IMR-90 (cell line): ENCODE results near the gene RASGRP1. TPM values are rescaled to one million over a fixed set of nuclear protein-coding genes. Genes with fewer than 3 reads are reported as not detected.

Experiments
- ATAC-seq: fragments of 200-7000 bp; cut with Tn5 transposase; 2 replicates; pipeline ENCODE4 v1.9.1; 2020; ENCODE audit warnings: low read depth, mild to moderate bottlenecking, moderate library complexity
- BruUV-seq: library from RNA; stranded (reverse); fragments of 400-500 nt; replicated peaks from 2 replicates; lab custom pipeline; 2021; lab: Mats Ljungman, UMichigan
- CTCF ChIA-PET: fragments of 300-600 bp; formaldehyde crosslinking; extraction: SDS; loops from one replicate; lab custom pipeline; 2021; ENCODE audit warnings: antibody characterized with exemption; lab: Yijun Ruan, JAX
- POLR2A ChIA-PET: fragments of 300-600 bp; sonication (Branson Sonifier 250); formaldehyde crosslinking; loops from one replicate; lab custom pipeline; 2022; ENCODE audit warnings: antibody characterized with exemption; ENCODE audit not compliant: unreplicated experiment; lab: Charles Lee
- DNase-seq: peaks from one replicate; pipeline ENCODE4 v3.0.0; 2013
- H2AFZ ChIP-seq: replicated peaks from 2 replicates; pipeline ENCODE3; 2013; ENCODE audit warnings: low read length, mild to moderate bottlenecking; ENCODE audit not compliant: poor library complexity
- H2AK5ac ChIP-seq: 2 replicates; pipeline ENCODE4 v1.6.1; 2013; ENCODE audit warnings: low read depth, low read length, inconsistent platforms
- H2AK9ac ChIP-seq: replicated peaks from 2 replicates; pipeline ENCODE3; 2013; ENCODE audit warnings: mild to moderate bottlenecking, low read depth, low read length, moderate library complexity; ENCODE audit not compliant: poor library complexity
- H2BK120ac ChIP-seq: 2 replicates; pipeline ENCODE4 v1.6.1; 2013; ENCODE audit warnings: low read depth, low read length, inconsistent platforms
- H2BK15ac ChIP-seq: 3 replicates; pipeline ENCODE4 v1.6.1; 2013; ENCODE audit warnings: low read depth, low read length, inconsistent platforms
- H2BK20ac ChIP-seq: 2 replicates; pipeline ENCODE4 v1.6.1; 2013; ENCODE audit warnings: low read depth, mild to moderate bottlenecking, inconsistent platforms, low read length, moderate library complexity
- H2BK5ac ChIP-seq: 2 replicates; pipeline ENCODE4 v1.6.1; 2013; ENCODE audit warnings: mild to moderate bottlenecking, low read depth, low read length, inconsistent platforms; ENCODE audit not compliant: poor library complexity, severe bottlenecking
- H3K14ac ChIP-seq: replicated peaks from 2 replicates; pipeline ENCODE4 v1.6.1; 2013; ENCODE audit warnings: low read depth, low read length, inconsistent platforms
- H3K18ac ChIP-seq: 2 replicates; pipeline ENCODE4 v1.6.1; 2013; ENCODE audit warnings: low read depth, low read length, control low read depth
- H3K23ac ChIP-seq: 2 replicates; pipeline ENCODE4 v1.6.1; 2013; ENCODE audit warnings: low read depth, low read length, inconsistent platforms
- H3K27ac ChIP-seq: 2 replicates; pipeline ENCODE4 v1.5.1; 2013; ENCODE audit warnings: mild to moderate bottlenecking, control low read depth, low read length; ENCODE audit not compliant: insufficient read depth
- H3K27me3 ChIP-seq: 2 replicates; pipeline ENCODE4 v1.6.1; 2013; ENCODE audit warnings: low read length; ENCODE audit not compliant: control insufficient read depth, insufficient read depth
- H3K36me3 ChIP-seq: 2 replicates; pipeline ENCODE4 v1.6.1; 2013; ENCODE audit warnings: low read length, mixed read lengths; ENCODE audit not compliant: control insufficient read depth, insufficient read depth
- H3K4ac ChIP-seq: 2 replicates; pipeline ENCODE4 v1.6.1; 2013; ENCODE audit warnings: low read depth, low read length, inconsistent platforms
- H3K4me1 ChIP-seq: 2 replicates; pipeline ENCODE4 v1.6.1; 2013; ENCODE audit warnings: low read length, mixed read lengths; ENCODE audit not compliant: control insufficient read depth, insufficient read depth
- H3K4me2 ChIP-seq: 2 replicates; pipeline ENCODE4 v1.6.1; 2013; ENCODE audit warnings: low read depth, mild to moderate bottlenecking, control low read depth, low read length, moderate library complexity
- H3K4me3 ChIP-seq: 2 replicates; pipeline ENCODE4 v1.5.1; 2013; ENCODE audit warnings: low read depth, mild to moderate bottlenecking, control low read depth, low read length, moderate library complexity; ENCODE audit not compliant: insufficient read depth
- H3K56ac ChIP-seq: 2 replicates; pipeline ENCODE4 v1.6.1; 2013; ENCODE audit warnings: low read length, inconsistent platforms; ENCODE audit not compliant: insufficient read depth; ENCODE audit errors: extremely low read depth
- H3K79me1 ChIP-seq, 2 experiments: 2 replicates each; pipeline ENCODE4 v1.6.1; 2013; ENCODE audit warnings: low read length in 2 of 2, inconsistent platforms in 1 of 2, low read depth in 1 of 2
- H3K9ac ChIP-seq: 2 replicates; pipeline ENCODE4 v1.6.1; 2013; ENCODE audit warnings: low read depth, low read length, control low read depth
- H3K9me1 ChIP-seq: 2 replicates; pipeline ENCODE4 v1.6.1; 2013; ENCODE audit warnings: low read length, inconsistent platforms; ENCODE audit not compliant: insufficient read depth
- H3K9me3 ChIP-seq: 2 replicates; pipeline ENCODE4 v1.6.1; 2013; ENCODE audit warnings: low read length; ENCODE audit not compliant: control insufficient read depth, insufficient read depth
- H4K20me1 ChIP-seq: 2 replicates; pipeline ENCODE4 v1.6.1; 2013; ENCODE audit warnings: low read length, inconsistent platforms; ENCODE audit not compliant: insufficient read depth
- H4K5ac ChIP-seq: 2 replicates; pipeline ENCODE4 v1.6.1; 2013; ENCODE audit warnings: mild to moderate bottlenecking, low read depth, low read length, control low read depth
- H4K8ac ChIP-seq, 2 experiments: 2 replicates each; pipeline ENCODE4 v1.6.1; 2013; ENCODE audit warnings: low read depth in 2 of 2, low read length in 2 of 2, control low read depth in 1 of 2, inconsistent platforms in 1 of 2
- H4K91ac ChIP-seq: 2 replicates; pipeline ENCODE4 v1.6.1; 2013; ENCODE audit warnings: low read depth, low read length, inconsistent platforms; ENCODE audit not compliant: insufficient read depth
- BHLHE40 ChIP-seq: fragments of 150-350 bp; IDR thresholded peaks from 2 replicates; pipeline ENCODE4 v1.6.1; 2016; ENCODE audit warnings: mild to moderate bottlenecking, low read depth, low read length
- CEBPB ChIP-seq: IDR thresholded peaks from 2 replicates; pipeline ENCODE4 v1.6.1; 2012; ENCODE audit warnings: low read depth, low read length, improper control_type of control experiment
- CHD1 ChIP-seq: IDR thresholded peaks from 2 replicates; pipeline ENCODE4 v1.6.1; 2012; ENCODE audit warnings: low read depth, low read length, improper control_type of control experiment
- FOS ChIP-seq: fragments of 150-350 bp; IDR thresholded peaks from 2 replicates; pipeline ENCODE4 v1.6.1; 2016; ENCODE audit warnings: low read depth, low read length
- MAFK ChIP-seq: IDR thresholded peaks from 2 replicates; pipeline ENCODE4 v1.6.1; 2012; ENCODE audit warnings: low read depth, low read length, improper control_type of control experiment
- MAZ ChIP-seq: IDR thresholded peaks from 2 replicates; pipeline ENCODE4 v1.6.1; 2012; ENCODE audit warnings: low read depth, mild to moderate bottlenecking, low read length, improper control_type of control experiment, moderate library complexity, borderline replicate concordance
- MXI1 ChIP-seq: IDR thresholded peaks from 2 replicates; pipeline ENCODE4 v1.6.1; 2012; ENCODE audit warnings: low read depth, mild to moderate bottlenecking, low read length, moderate library complexity, borderline replicate concordance
- NFE2L2 ChIP-seq: fragments of 150-350 bp; IDR thresholded peaks from 2 replicates; pipeline ENCODE4 v1.6.1; 2016; ENCODE audit warnings: low read depth, mild to moderate bottlenecking, low read length
- POLR2A ChIP-seq: IDR thresholded peaks from 2 replicates; pipeline ENCODE4 v1.6.1; 2012; ENCODE audit warnings: mild to moderate bottlenecking, low read depth, low read length
- RAD21 ChIP-seq: IDR thresholded peaks from 2 replicates; pipeline ENCODE4 v1.6.1; 2012; ENCODE audit warnings: low read length, improper control_type of control experiment
- RCOR1 ChIP-seq: IDR thresholded peaks from 2 replicates; pipeline ENCODE4 v1.6.1; 2012; ENCODE audit warnings: mild to moderate bottlenecking, low read length, improper control_type of control experiment; ENCODE audit not compliant: insufficient replicate concordance
- RFX5 ChIP-seq: IDR thresholded peaks from 2 replicates; pipeline ENCODE4 v1.8.0; 2012; ENCODE audit warnings: low read depth, mild to moderate bottlenecking, low read length, moderate library complexity
- SMC3 ChIP-seq: fragments of 150-350 bp; IDR thresholded peaks from 2 replicates; pipeline ENCODE4 v1.6.1; 2016; ENCODE audit warnings: low read depth, mild to moderate bottlenecking, antibody characterized with exemption, low read length, moderate library complexity
- WGBS, 2 experiments: methylation state at CpG; one replicate each; pipeline versions ENCODE4 v1.1.5 to v1.1.7; 2013; ENCODE audit warnings: missing lambda C conversion rate in 2 of 2; ENCODE audit not compliant: insufficient read length in 1 of 2; ENCODE audit errors: extremely low coverage in 2 of 2; 5-methylcytosine and 5-hydroxymethylcytosine counted together
- dilution Hi-C: fragments of 300-500 bp; cut with HindIII; formaldehyde crosslinking; loops from one replicate; pipeline ENCODE4 v1.14.3; 2018; ENCODE audit warnings: low sequenced_read_pairs; ENCODE audit not compliant: unreplicated experiment
- in situ Hi-C: fragments of 300-500 bp; cut with MboI; formaldehyde crosslinking; loops from 3 replicates; pipeline ENCODE4 v1.14.3; 2019; ENCODE audit warnings: low sequenced_read_pairs, inconsistent platforms, mixed read lengths
- intact Hi-C: fragments of 100-400 bp; cut with micrococcal nuclease; formaldehyde crosslinking; loops from 2 replicates; pipeline ENCODE4 v1.10.0; 2022
- polyA plus RNA-seq, 3 experiments: library from polyadenylated mRNA; depleted of rRNA; stranded (reverse); fragments of >200 nt; gene quantifications; 2 replicates each; pipeline ENCODE4 v1.2.3, GENCODE V29; 2012; ENCODE audit warnings: low replicate concordance in 1 of 3
- total RNA-seq: library from RNA; depleted of rRNA; stranded (reverse); fragments of >200 nt; gene quantifications from 2 replicates; pipeline ENCODE4 v1.2.3, GENCODE V29; 2012
- TF ChIP-seq, protein P1 (sequence below): conservative IDR thresholded peaks from 2 replicates; pipeline ENCODE4 v1.5.1; 2012; ENCODE audit warnings: mild to moderate bottlenecking, low read depth, low read length, improper control_type of control experiment
- TF ChIP-seq, protein P2 (sequence below): fragments of 150-350 bp; IDR thresholded peaks from 2 replicates; pipeline ENCODE4 v1.6.1; 2016; ENCODE audit warnings: low read depth, mild to moderate bottlenecking, low read length, moderate library complexity, borderline replicate concordance
- TF ChIP-seq, protein P3 (sequence below): fragments of 150-350 bp; IDR thresholded peaks from 2 replicates; pipeline ENCODE4 v1.6.1; 2017; ENCODE audit warnings: mild to moderate bottlenecking, antibody characterized with exemption, low read length, low read depth

The RASGRP1 gene
- total and polyA plus RNA-seq, 2 of the 4 experiments (the other 2 are of a cell fraction): 1.4 to 3.2 TPM

DNA sequence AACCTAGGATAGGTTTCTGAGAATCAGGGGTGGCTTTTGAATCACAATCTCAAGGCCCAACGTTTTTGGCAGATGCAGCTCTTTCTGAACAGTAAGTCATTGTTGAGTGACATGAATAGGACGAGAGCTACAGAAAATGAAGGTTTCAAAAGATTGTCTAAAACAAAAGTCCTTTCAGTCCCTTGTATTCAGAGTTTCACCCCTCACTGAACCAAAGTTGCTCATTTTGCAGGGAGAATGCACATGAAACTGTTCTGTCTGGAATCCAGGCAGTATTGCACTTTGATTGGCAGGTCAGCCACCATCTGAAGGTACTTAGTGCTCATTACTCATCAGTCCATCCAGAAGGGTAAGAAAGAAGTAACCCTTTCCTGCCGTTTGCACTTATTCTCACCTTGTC lies 24.1 kb upstream of the RASGRP1 start:
- dilution Hi-C loops (no loop called here), in situ Hi-C loops (no loop called here), intact Hi-C loops (loop anchor here (5.0 kb wide), 1 partner anchor 79 kb away; no protein-coding TSS in a partner anchor)
- Histone ChIP-seq H4K8ac (no peak overlapping the region), H3K36me3 (no peaks in the 10 kb centered on the region), H3K4ac (no peak overlapping the region), H2BK15ac (no peak overlapping the region), H4K20me1 (no peaks in the 10 kb centered on the region), H3K18ac (no peak overlapping the region), H2BK20ac (no peak overlapping the region), H2BK5ac (no peak overlapping the region), H3K4me2 (no peak overlapping the region), H2BK120ac (no peak overlapping the region), H2AK9ac (no peak overlapping the region), H3K9me3 (peaks cover 2% of the 10 kb centered on the region; the same call in 1 of the 2 replicates), H3K9ac (no peak overlapping the region), H3K79me1 (no peaks in the 10 kb centered on the region), H2AK5ac (no peak overlapping the region), H3K14ac (no peak overlapping the region), H4K91ac (no peak overlapping the region), H3K56ac (no peak overlapping the region), H3K23ac (no peak overlapping the region), H3K27me3 (peaks cover 32% of the 10 kb centered on the region), H3K9me1 (no peaks in the 10 kb centered on the region), H4K5ac (no peak overlapping the region), H3K4me1 (no peaks in the 10 kb centered on the region), H3K27ac (no peak overlapping the region), H2AFZ (no peak overlapping the region), H3K4me3 (no peak overlapping the region)
- no TSS peak for BruUV-seq
- CTCF ChIA-PET: no interaction called here
- ATAC-seq: no peak
- TF ChIP-seq BHLHE40: no peak
- TF ChIP-seq, protein P1, sequence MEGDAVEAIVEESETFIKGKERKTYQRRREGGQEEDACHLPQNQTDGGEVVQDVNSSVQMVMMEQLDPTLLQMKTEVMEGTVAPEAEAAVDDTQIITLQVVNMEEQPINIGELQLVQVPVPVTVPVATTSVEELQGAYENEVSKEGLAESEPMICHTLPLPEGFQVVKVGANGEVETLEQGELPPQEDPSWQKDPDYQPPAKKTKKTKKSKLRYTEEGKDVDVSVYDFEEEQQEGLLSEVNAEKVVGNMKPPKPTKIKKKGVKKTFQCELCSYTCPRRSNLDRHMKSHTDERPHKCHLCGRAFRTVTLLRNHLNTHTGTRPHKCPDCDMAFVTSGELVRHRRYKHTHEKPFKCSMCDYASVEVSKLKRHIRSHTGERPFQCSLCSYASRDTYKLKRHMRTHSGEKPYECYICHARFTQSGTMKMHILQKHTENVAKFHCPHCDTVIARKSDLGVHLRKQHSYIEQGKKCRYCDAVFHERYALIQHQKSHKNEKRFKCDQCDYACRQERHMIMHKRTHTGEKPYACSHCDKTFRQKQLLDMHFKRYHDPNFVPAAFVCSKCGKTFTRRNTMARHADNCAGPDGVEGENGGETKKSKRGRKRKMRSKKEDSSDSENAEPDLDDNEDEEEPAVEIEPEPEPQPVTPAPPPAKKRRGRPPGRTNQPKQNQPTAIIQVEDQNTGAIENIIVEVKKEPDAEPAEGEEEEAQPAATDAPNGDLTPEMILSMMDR: no peak
- TF ChIP-seq CEBPB: no peak
- TF ChIP-seq RFX5: no peak
- no peak for TF ChIP-seq MXI1
- TF ChIP-seq, protein P2, sequence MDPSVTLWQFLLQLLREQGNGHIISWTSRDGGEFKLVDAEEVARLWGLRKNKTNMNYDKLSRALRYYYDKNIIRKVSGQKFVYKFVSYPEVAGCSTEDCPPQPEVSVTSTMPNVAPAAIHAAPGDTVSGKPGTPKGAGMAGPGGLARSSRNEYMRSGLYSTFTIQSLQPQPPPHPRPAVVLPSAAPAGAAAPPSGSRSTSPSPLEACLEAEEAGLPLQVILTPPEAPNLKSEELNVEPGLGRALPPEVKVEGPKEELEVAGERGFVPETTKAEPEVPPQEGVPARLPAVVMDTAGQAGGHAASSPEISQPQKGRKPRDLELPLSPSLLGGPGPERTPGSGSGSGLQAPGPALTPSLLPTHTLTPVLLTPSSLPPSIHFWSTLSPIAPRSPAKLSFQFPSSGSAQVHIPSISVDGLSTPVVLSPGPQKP: no peak
- no peak for TF ChIP-seq RCOR1
- TF ChIP-seq, protein P3, sequence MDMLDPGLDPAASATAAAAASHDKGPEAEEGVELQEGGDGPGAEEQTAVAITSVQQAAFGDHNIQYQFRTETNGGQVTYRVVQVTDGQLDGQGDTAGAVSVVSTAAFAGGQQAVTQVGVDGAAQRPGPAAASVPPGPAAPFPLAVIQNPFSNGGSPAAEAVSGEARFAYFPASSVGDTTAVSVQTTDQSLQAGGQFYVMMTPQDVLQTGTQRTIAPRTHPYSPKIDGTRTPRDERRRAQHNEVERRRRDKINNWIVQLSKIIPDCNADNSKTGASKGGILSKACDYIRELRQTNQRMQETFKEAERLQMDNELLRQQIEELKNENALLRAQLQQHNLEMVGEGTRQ: no peak
- no peak for TF ChIP-seq CHD1
- no peak for TF ChIP-seq MAZ
- TF ChIP-seq NFE2L2: no peak
- TF ChIP-seq RAD21: no peak
- no peak for TF ChIP-seq SMC3
- TF ChIP-seq POLR2A: no peak
- no peak for TF ChIP-seq FOS
- TF ChIP-seq MAFK: no peak
- POLR2A ChIA-PET: no interaction called here
- no peak for DNase-seq
- no CpG with 5 or more reads among the region's 3 CpGs for WGBS, 2 experiments
